GM20000 (cell line): ENCODE measurements around the gene ATXN7L1.
A peak's percentile ranks its signal among the peaks of the same experiment; 100 is the strongest.

Experiments used
- DNase-seq: peaks from one replicate; pipeline ENCODE4 v3.0.0; 2012; ENCODE audit warnings: low spot score
- CTCF ChIP-seq: IDR thresholded peaks from 2 replicates; pipeline ENCODE4 v1.5.1; 2012; ENCODE audit warnings: mild to moderate bottlenecking, control low read depth; ENCODE audit errors: extremely low read depth, missing control alignments

The ATXN7L1 gene

GRCh38 chr7:105682341-105683060 is 193.9 kb downstream of the ATXN7L1 start:
- DNase-seq: no peak
- no peak for TF ChIP-seq CTCF

GRCh38 chr7:105680505-105681187 is 195.8 kb downstream of the ATXN7L1 start:
- TF ChIP-seq CTCF: no peak

GRCh38 chr7:105678811-105679495 is 197.4 kb downstream of the ATXN7L1 start:
- TF ChIP-seq CTCF: no peak
- peak; percentile 28 for DNase-seq

More at GRCh38 chr7:105680505-105681187, 195.8 kb downstream of the ATXN7L1 start:
- no peak for DNase-seq

- TF ChIP-seq CTCF: no peak
- peak; percentile 32 for DNase-seq
Observed at GRCh38 chr7:105677817-105678573, 198.4 kb downstream of the ATXN7L1 start.

- DNase-seq: no peak
- no peak for TF ChIP-seq CTCF
Observed at GRCh38 chr7:105677410-105677730, 199.0 kb downstream of the ATXN7L1 start.

- no peak for TF ChIP-seq CTCF
- no peak for DNase-seq
Observed at GRCh38 chr7:105675934-105676371, 200.4 kb downstream of the ATXN7L1 start.
